K562 (cell line): ENCODE results near the gene TLR5. TPM values are rescaled to one million over a fixed set of nuclear protein-coding genes. Genes with fewer than 3 reads are reported as not detected.

ENCODE experiments used
- CEBPG ChIP-seq, 3 experiments: fragments of 200-800 bp in 1 of 3; sonication (Bioruptor generic) in 1 of 3; sonication (generic) in 1 of 3; formaldehyde crosslinking in 1 of 3; IDR thresholded peaks in 2 of 3; conservative IDR thresholded peaks in 1 of 3; 2 replicates each; pipeline versions ENCODE4 v1.6.1 to v1.8.0; 2016 to 2022; ENCODE audit warnings: missing compliant biosample characterization in 2 of 3, missing genetic modification characterization in 2 of 3, mild to moderate bottlenecking in 1 of 3, missing genetic modification reagents in 1 of 3
- CEBPZ ChIP-seq: fragments of 150-350 bp; IDR thresholded peaks from 2 replicates; pipeline ENCODE4 v1.6.1; 2014; ENCODE audit warnings: low read depth, mild to moderate bottlenecking, low read length, borderline replicate concordance
- DMBX1 ChIP-seq: fragments of 250-450 bp; sonication (Bioruptor Pico); IDR thresholded peaks from 2 replicates; pipeline ENCODE4 v1.8.0; 2022; ENCODE audit warnings: inconsistent platforms, mild to moderate bottlenecking, moderate library complexity, borderline replicate concordance
- GTF3C2 ChIP-seq: IDR thresholded peaks from 3 replicates; pipeline ENCODE4 v1.6.1; 2011; ENCODE audit warnings: borderline replicate concordance, mild to moderate bottlenecking, moderate library complexity; ENCODE audit not compliant: insufficient read length; ENCODE audit errors: extremely low read depth
- SREBF2 ChIP-seq: sonication (generic); formaldehyde crosslinking; IDR thresholded peaks from 2 replicates; pipeline ENCODE4 v1.4.0; 2020; ENCODE audit warnings: mild to moderate bottlenecking, missing genetic modification reagents
- SRSF7 ChIP-seq: fragments of 200-400 bp; formaldehyde crosslinking; optimal IDR thresholded peaks from 2 replicates; pipeline ENCODE3; 2017; ENCODE audit warnings: mild to moderate bottlenecking, low read depth, low read length
- THAP7 ChIP-seq: fragments of 250-450 bp; sonication (Bioruptor Pico); IDR thresholded peaks from 2 replicates; pipeline ENCODE4 v1.5.0; 2021
- ZNF436 ChIP-seq: fragments of 250-450, 450-650 bp; sonication (Bioruptor Pico); formaldehyde crosslinking; IDR thresholded peaks from 2 replicates; pipeline ENCODE4 v1.7.0; 2020; ENCODE audit warnings: mild to moderate bottlenecking
- ZNF511 ChIP-seq: sonication (generic); formaldehyde crosslinking; IDR thresholded peaks from 2 replicates; pipeline ENCODE4 v1.8.0; 2022; ENCODE audit warnings: mild to moderate bottlenecking, missing genetic modification reagents
- ZNF695 ChIP-seq: fragments of 450-650 bp; formaldehyde crosslinking; IDR thresholded peaks from 2 replicates; pipeline ENCODE4 v1.4.0; 2020; ENCODE audit warnings: mild to moderate bottlenecking, moderate library complexity
- polyA plus RNA-seq, 8 experiments: library from polyadenylated mRNA; depleted of rRNA in 4 of 8; stranded (reverse) in 5 of 8; unstranded in 3 of 8; fragments of >200 nt; fragmentation: Nextera tagmentation in 2 of 8; fragmentation: Illumina TruSeq in 1 of 8; extraction: Ambion mirVana in 2 of 8; extraction: Trizol in 1 of 8; gene quantifications; 2 replicates each; pipeline versions ENCODE4 v1.2.1 to v1.2.3, GENCODE V29; 2011 to 2014; ENCODE audit warnings: inconsistent platforms in 1 of 8, missing spikeins in 1 of 8
- total RNA-seq, 7 experiments: library from RNA; depleted of rRNA in 6 of 7; stranded (reverse); fragments of >200 nt in 6 of 7; fragmentation: Illumina TruSeq in 2 of 7; extraction: Trizol in 2 of 7; gene quantifications; 2 replicates each; pipeline versions ENCODE4 v1.2.1 to v1.2.3, GENCODE V29; 2011 to 2021; ENCODE audit warnings: low replicate concordance in 1 of 7
- TF ChIP-seq, protein P1 (sequence below): sonication (generic); formaldehyde crosslinking; IDR thresholded peaks from 2 replicates; pipeline ENCODE4 v1.9.0; 2022; ENCODE audit warnings: mild to moderate bottlenecking, missing genetic modification reagents
- TF ChIP-seq, protein P2 (sequence below): fragments of 450-650 bp; IDR thresholded peaks from 2 replicates; pipeline ENCODE4 v1.6.1; 2016; ENCODE audit warnings: antibody characterized with exemption
- TF ChIP-seq, protein P3 (sequence below): fragments of 450-650 bp; IDR thresholded peaks from 2 replicates; pipeline ENCODE4 v1.7.0; 2016; ENCODE audit warnings: borderline replicate concordance

Gene TLR5
- total and polyA plus RNA-seq, 9 of the 15 experiments (the other 6 are each of a cell fraction or from before 2014, with no cell fraction given), result 0.93 to 7.4 (median 1.9) TPM

DNA sequence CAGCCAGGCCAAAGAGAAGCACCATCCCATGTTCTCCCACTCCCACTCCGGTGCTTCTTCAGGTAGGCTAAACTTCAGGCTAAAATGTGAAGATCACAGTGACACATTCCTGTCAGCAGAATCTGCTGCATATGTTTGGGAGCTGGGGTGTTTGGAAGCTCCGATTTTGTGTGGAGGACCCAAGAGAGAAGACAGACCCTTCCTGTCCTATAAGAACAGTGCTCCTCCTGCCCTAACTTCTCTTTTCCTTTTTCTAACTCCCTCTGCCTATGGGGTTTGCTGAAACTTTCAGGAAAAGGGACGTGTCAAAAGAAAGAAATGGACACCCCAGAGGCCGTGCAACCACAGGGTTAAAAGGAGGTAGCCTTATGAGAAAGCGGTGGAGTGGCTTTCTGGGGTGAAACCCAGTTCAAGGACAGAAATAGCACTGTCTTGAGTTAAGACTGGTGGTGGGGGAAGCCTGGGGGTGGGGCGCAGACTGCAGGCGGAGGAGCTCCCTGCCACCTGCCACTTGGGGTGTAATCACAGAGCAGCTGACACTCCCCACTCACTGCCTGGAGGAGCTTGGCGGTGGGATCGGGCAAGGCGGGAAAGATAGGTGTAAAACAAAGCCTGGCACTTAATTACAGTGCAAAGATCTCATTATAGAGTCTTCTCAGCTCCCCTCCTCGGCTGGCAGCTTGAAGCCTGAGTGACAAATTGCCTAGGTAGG is 645 bp upstream of the TLR5 start (continued):
- TF ChIP-seq ZNF695 (CRISPR knock-in tag) (no peak), CEBPG (CRISPR knock-in tag; IDR thresholded peaks at IDR 0.05) (no peak), CEBPG (tag; conservative IDR thresholded peaks at IDR 0.05 in 1 of 2, IDR thresholded peaks at IDR 0.05 in 1 of 2) (no peak), SREBF2 (CRISPR knock-in tag) (no peak), ZNF436 (no peak), DMBX1 (0 out of 2 replicates have a peak, but pooled peaks have one; percentile 16), THAP7 (0 out of 2 replicates have a peak, but pooled peaks have one; percentile 3), ZNF511 (CRISPR knock-in tag) (no peak), GTF3C2 (no peak), CEBPZ (no peak), SRSF7 (no peak)
- TF ChIP-seq, protein P1, sequence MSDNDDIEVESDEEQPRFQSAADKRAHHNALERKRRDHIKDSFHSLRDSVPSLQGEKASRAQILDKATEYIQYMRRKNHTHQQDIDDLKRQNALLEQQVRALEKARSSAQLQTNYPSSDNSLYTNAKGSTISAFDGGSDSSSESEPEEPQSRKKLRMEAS, result peak; percentile 73
- TF ChIP-seq, protein P2, sequence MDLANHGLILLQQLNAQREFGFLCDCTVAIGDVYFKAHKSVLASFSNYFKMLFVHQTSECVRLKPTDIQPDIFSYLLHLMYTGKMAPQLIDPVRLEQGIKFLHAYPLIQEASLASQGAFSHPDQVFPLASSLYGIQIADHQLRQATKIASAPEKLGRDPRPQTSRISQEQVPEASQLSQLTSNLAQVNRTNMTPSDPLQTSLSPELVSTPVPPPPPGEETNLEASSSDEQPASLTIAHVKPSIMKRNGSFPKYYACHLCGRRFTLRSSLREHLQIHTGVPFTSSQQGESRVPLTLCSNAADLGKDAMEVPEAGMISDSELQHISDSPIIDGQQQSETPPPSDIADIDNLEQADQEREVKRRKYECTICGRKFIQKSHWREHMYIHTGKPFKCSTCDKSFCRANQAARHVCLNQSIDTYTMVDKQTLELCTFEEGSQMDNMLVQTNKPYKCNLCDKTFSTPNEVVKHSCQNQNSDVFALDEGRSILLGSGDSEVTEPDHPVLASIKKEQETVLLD, result no peak
- TF ChIP-seq, protein P3, sequence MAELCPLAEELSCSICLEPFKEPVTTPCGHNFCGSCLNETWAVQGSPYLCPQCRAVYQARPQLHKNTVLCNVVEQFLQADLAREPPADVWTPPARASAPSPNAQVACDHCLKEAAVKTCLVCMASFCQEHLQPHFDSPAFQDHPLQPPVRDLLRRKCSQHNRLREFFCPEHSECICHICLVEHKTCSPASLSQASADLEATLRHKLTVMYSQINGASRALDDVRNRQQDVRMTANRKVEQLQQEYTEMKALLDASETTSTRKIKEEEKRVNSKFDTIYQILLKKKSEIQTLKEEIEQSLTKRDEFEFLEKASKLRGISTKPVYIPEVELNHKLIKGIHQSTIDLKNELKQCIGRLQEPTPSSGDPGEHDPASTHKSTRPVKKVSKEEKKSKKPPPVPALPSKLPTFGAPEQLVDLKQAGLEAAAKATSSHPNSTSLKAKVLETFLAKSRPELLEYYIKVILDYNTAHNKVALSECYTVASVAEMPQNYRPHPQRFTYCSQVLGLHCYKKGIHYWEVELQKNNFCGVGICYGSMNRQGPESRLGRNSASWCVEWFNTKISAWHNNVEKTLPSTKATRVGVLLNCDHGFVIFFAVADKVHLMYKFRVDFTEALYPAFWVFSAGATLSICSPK, result no peak
